GM12878 (cell line): ENCODE measurements around the gene LDLRAD3.

Experiments used
- CTCF ChIP-seq, 3 experiments: IDR thresholded peaks in 2 of 3; conservative IDR thresholded peaks in 1 of 3; 2 replicates each; pipeline ENCODE4 v1.5.1; 2011; ENCODE audit warnings: low read depth in 3 of 3, low read length in 3 of 3, mild to moderate bottlenecking in 3 of 3, control low read depth in 2 of 3, moderate library complexity in 2 of 3, inconsistent platforms in 1 of 3, mixed read lengths in 1 of 3; ENCODE audit not compliant: control insufficient read depth in 2 of 3, insufficient read depth in 1 of 3; ENCODE audit errors: extremely low read depth in 1 of 3
- EGR1 ChIP-seq, 2 experiments: IDR thresholded peaks; 1 replicate in 1 of 2; 2 replicates in 1 of 2; pipeline ENCODE4 v1.6.1; 2011 to 2012; ENCODE audit warnings: low read depth in 2 of 2, low read length in 2 of 2, borderline replicate concordance in 1 of 2, mild to moderate bottlenecking in 1 of 2, moderate library complexity in 1 of 2
- NRF1 ChIP-seq: conservative IDR thresholded peaks from 2 replicates; pipeline ENCODE4 v1.6.1; 2011; ENCODE audit warnings: mild to moderate bottlenecking, low read depth, low read length, improper control_type of control experiment
- PKNOX1 ChIP-seq: fragments of 450-650 bp; IDR thresholded peaks from 2 replicates; pipeline ENCODE4 v1.6.1; 2016; ENCODE audit warnings: mild to moderate bottlenecking
- ZNF274 ChIP-seq: IDR thresholded peaks from one replicate; pipeline ENCODE4 v1.8.0; 2011; ENCODE audit not compliant: insufficient read length, insufficient read depth

GRCh38 chr11:35990170-35990569, 46.3 kb downstream of the LDLRAD3 start:
- TF ChIP-seq CTCF (IDR thresholded peaks at IDR 0.05 in 2 of 3, conservative IDR thresholded peaks at IDR 0.05 in 1 of 3; ENCODE audit: control insufficient read depth in 2 of 3, extremely low read depth in 1 of 3, insufficient read depth in 1 of 3, low read depth in 3 of 3, low read length in 3 of 3) (no peak), NRF1 (no peak), EGR1 (IDR thresholded peaks at IDR 0.05; ENCODE audit: borderline replicate concordance in 1 of 2, low read depth in 2 of 2, low read length in 2 of 2) (no peak), ZNF274 (no peak), PKNOX1 (no peak)
